Measurements from ENCODE around the gene CEP41.

DNA sequence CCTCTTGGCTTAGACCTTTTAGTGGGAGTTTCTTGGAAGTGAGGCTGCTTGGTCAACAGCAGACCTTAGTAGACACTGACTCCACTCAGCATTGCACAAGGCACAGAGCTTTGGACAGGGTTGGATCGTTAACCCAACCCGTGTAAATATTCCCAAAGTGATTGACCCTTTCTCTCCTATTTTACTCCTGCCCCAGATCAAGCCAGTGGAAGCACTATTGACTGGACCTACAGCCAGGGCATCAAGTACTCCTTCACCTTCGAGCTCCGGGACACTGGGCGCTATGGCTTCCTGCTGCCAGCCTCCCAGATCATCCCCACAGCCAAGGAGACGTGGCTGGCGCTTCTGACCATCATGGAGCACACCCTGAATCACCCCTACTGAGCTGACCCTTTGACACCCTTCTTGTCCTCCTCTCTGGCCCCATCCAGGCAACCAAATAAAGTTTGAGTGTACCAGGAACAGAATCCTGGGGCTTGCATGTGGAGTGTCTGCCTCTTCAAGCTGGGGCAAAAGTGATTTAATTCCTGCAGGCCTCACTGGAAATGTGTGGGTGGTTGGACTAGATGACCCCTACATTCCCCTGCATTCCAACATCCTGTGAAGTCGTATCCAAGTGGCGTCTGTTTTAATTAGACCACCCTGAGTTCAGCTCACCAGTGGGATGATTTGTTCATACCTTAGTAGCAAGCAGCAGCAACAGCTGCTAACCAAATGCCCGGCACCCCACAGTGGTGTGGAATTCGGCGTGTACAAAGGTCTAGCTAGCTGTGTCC, 53.0 kb downstream of the CEP41 start:
- TF ChIP-seq, protein P1, sequence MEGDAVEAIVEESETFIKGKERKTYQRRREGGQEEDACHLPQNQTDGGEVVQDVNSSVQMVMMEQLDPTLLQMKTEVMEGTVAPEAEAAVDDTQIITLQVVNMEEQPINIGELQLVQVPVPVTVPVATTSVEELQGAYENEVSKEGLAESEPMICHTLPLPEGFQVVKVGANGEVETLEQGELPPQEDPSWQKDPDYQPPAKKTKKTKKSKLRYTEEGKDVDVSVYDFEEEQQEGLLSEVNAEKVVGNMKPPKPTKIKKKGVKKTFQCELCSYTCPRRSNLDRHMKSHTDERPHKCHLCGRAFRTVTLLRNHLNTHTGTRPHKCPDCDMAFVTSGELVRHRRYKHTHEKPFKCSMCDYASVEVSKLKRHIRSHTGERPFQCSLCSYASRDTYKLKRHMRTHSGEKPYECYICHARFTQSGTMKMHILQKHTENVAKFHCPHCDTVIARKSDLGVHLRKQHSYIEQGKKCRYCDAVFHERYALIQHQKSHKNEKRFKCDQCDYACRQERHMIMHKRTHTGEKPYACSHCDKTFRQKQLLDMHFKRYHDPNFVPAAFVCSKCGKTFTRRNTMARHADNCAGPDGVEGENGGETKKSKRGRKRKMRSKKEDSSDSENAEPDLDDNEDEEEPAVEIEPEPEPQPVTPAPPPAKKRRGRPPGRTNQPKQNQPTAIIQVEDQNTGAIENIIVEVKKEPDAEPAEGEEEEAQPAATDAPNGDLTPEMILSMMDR (IDR thresholded peaks at IDR 0.05; ENCODE audit: poor library complexity, severe bottlenecking): no peak
- TF ChIP-seq POLR2AphosphoS5 (IDR thresholded peaks at IDR 0.05) (no peak), EP300 (conservative IDR thresholded peaks at IDR 0.05; ENCODE audit: poor library complexity, severe bottlenecking) (no peak), RAD21 (conservative IDR thresholded peaks at IDR 0.05) (no peak), SMC3 (conservative IDR thresholded peaks at IDR 0.05; ENCODE audit: poor library complexity) (no peak), EZH2 (IDR thresholded peaks at IDR 0.05; ENCODE audit: borderline replicate concordance, insufficient read depth, low read length, poor library complexity, severe bottlenecking) (no peak), MXI1 (conservative IDR thresholded peaks at IDR 0.05; ENCODE audit: poor library complexity, severe bottlenecking) (no peak)
- TF ChIP-seq, protein P2, sequence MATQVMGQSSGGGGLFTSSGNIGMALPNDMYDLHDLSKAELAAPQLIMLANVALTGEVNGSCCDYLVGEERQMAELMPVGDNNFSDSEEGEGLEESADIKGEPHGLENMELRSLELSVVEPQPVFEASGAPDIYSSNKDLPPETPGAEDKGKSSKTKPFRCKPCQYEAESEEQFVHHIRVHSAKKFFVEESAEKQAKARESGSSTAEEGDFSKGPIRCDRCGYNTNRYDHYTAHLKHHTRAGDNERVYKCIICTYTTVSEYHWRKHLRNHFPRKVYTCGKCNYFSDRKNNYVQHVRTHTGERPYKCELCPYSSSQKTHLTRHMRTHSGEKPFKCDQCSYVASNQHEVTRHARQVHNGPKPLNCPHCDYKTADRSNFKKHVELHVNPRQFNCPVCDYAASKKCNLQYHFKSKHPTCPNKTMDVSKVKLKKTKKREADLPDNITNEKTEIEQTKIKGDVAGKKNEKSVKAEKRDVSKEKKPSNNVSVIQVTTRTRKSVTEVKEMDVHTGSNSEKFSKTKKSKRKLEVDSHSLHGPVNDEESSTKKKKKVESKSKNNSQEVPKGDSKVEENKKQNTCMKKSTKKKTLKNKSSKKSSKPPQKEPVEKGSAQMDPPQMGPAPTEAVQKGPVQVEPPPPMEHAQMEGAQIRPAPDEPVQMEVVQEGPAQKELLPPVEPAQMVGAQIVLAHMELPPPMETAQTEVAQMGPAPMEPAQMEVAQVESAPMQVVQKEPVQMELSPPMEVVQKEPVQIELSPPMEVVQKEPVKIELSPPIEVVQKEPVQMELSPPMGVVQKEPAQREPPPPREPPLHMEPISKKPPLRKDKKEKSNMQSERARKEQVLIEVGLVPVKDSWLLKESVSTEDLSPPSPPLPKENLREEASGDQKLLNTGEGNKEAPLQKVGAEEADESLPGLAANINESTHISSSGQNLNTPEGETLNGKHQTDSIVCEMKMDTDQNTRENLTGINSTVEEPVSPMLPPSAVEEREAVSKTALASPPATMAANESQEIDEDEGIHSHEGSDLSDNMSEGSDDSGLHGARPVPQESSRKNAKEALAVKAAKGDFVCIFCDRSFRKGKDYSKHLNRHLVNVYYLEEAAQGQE (IDR thresholded peaks at IDR 0.05; ENCODE audit: borderline replicate concordance): no peak

Measured in neural cell (in vitro differentiated cells).